CMK (cell line): ENCODE data around the gene BIK.

Experiments
- DNase-seq: peaks from one replicate; pipeline ENCODE4 v3.0.0-alpha.2; 2010; ENCODE audit warnings: low read depth

BIK gene

GRCh38 chr22:43162412-43163150, 52.0 kb downstream of the BIK start:
- DNase-seq: no peak

GRCh38 chr22:43163241-43163795, 52.8 kb downstream of the BIK start:
- no peak for DNase-seq

DNA sequence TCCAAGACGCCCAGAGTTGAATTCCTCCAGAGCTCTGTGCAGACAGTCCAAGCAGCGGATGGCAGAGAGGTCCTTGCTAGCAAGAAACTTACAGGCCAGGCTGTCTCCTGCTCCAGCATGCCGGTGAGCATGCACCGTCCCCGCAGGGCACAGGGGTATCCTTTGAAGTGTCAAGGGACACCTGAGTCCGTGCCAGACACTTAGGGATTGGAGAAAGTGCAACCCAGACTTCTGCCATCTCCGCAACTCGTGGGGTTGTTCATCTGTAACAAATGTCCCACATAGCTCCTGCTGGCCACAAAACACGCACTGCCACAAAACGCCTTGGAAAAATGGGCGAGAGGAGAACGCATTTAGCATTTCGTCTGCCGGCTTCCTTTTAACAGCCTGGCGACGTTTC, 54.1 kb downstream of the BIK start:
- no peak for DNase-seq

- no peak for DNase-seq
Observed at GRCh38 chr22:43166132-43166930, 55.8 kb downstream of the BIK start.

- DNase-seq: no peak
Observed at GRCh38 chr22:43167001-43167589, 56.5 kb downstream of the BIK start.

- DNase-seq: no peak
Observed at GRCh38 chr22:43168471-43169309, 58.1 kb downstream of the BIK start.

DNA sequence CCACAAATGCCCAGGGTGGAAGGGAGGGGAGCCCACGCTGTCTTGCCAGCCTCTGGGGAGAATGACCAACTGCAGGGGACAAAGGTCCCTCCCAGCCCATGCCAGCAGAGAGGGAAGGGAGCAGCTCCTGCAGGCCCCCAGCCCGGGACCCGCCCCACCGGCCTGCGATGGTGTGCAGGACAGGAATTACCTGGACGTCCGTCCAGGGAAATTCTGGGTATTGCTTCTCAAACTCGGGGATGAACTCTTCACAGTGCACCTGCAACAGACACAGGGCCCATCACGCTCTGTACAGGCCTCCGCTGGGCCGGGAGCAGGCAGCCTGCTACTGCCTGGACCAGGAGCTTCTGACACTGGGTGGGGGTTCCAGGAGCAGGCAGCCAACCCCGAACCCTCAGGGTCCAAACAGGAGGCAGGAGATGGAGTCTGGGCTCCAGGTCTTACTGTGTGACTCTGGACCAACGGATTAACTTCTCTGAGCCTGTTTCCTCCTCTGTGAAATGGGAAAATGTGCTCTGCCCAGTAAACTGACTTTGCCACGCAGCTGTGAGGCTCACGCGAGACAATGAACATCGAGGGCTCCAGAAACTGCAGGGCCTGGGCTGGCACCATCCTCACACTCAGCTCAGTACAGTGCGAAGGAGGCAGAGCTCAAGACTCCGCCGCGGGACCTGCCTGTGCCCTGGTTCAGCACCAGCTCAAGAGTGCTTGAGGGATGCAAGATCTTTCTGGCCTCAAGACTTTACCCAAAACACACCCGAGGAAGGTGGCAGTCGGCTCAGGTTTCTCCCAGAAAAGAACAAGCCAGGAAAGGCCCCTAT, 59.0 kb downstream of the BIK start:
- no peak for DNase-seq

GRCh38 chr22:43170131-43170480, 59.6 kb downstream of the BIK start:
- no peak for DNase-seq

GRCh38 chr22:43171019-43171491, 60.5 kb downstream of the BIK start:
- no peak for DNase-seq

DNA sequence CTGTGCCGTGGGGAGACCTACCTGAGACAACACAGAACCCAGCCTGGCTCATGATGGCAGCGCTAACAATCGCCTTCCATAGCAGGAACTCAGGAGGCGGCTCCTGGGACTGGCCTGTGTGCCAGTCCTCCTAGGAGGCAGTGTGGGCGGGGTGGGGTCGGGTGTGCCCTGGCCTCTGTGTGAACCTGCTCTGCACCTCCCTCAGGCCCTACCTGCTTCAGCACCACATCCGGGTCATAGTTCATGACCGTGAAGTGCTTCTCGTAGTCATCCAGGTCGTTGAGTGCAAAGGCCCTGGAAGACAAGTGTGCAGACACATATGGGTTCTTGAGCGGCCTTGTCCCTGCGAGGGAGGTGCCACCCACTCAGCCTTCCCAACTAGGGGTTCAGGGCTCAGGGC, 61.1 kb downstream of the BIK start:
- DNase-seq: no peak

- no peak for DNase-seq
Observed at GRCh38 chr22:43172191-43172590, 61.6 kb downstream of the BIK start.

DNA sequence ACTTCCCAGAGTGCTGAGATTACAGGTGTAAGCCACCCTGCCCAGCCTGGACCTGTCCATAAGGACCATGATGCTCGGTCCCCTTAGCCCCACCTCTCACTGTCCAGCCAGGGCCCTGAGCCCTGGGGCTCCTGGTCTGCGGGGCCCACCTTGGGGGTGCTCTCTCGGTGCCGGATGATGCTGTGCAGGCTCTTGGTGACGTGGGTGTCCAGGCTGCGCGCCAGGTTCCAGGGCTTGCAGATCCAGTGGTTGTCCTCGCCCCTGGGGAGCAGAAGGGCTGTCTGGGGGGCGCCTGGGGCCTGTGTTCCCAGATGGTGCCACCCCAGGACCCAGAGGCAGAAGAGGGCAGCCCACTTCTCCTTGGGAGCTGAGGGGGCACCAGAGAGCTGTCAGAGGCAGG, 63.0 kb downstream of the BIK start:
- DNase-seq: no peak

DNA sequence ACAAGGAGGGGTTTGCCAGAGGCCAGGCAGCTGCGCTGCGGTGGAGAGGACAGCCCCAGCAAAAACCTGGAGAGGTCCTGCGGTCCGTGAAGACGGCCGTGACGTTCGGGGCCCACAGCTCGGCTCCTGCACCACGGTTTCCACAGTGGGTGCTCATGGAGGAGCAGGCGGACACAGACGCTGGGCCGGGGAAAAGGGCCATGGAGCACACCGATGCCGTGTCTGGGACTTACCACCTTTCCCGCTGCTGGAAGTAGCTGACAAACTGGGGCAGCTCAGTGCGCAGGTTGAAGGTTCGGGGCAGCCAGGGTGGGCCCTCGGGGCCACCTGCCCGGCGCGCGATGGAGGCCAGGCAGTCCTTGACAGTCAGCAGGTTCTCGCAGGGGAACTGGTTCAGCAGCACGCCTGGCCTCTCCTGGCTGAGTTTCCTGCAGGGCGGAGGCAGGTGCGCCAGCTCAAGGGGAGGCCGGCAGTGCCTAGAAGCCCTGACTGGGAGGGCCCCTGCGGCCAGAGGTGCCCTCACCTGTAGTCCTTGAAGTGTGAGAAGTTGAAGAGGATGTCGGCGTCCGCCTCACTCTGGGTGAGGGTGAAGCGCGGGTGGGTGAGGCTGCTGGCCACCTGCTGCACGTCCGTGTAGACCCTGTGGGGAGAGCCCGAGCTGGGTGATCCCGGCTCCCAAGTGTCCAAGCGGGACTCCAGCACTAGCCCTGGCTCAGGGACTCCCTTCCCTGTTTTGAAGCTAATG, 63.6 kb downstream of the BIK start:
- DNase-seq: no peak

DNA sequence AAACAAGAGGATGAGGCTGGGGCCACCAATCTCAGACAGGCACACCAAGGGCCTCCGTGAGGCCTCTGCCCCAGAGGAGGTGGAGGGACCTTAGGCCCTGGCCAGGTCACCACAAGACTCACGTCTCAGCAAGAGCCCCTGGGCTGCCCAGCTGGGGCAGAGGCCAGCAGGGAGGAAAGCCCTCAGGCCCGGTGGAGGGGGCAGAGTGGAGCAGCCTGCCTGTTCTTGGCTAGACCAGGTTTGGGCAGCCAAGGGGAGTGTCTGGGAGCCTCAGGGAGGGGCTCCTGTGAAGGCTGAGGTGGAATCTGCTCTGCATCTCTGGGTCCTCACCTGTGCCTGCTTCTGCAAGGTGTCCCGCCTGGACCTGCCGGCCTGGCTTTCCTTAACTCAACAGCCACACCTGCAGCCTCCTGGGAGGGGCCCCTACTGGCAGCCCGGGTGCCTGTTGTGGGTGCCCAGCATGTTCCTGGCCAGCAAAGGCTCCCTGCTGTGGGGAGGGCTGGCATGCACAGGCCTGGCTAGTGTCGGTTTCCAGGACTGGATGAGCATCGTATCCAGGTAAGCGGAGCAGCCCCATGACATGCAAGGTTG, 64.5 kb downstream of the BIK start:
- DNase-seq: no peak

DNA sequence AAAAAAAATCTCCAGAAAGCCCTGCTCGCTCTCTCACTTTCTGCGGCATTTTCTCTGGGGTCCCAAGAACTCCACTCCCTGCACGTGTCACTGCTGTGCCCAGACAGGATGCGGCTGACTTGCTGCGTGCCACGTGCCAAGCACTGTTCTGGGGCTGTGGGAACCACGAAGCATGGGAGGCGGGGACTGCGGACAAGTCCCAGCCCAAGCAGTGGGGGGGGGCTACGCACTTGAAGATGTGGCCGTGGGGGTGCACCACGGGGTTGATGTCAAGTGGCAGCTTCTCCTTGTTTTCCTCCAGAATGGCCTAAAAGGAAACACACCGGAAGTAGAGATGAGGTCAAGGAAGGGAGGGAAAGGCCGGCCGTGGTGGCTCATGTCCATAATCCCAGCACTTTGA, 65.5 kb downstream of the BIK start:
- DNase-seq: no peak

DNA sequence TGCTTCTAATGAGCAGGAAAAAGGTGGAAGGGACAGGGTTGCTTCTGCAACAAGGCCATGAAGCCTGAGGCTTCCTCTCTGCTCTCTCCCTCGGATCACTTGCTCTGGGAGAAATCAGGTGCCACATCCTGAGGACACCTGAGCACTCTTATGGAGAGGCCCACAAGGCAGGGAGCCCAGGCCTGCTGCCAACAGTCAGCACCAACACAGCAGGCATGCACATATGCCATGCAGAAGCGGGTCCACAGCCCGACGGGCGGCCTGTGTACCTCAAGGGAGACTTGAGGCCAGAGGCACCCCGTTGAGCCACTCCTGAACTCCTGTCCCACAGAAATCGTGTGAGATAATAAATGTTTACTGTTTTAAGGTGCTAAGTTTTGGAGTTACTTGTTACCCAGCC, 66.9 kb downstream of the BIK start:
- no peak for DNase-seq
